ENCODE results near the gene COL18A1. TPM values are rescaled to one million over a fixed set of nuclear protein-coding genes. Genes with fewer than 3 reads are reported as not detected.
A peak's percentile ranks its signal among the peaks of the same experiment; 100 is the strongest.

The COL18A1 gene
- total RNA-seq, 4 donors from 2014 or later: 19.3 to 121 (median 23.3) TPM

- TF ChIP-seq POLR2AphosphoS5 (IDR thresholded peaks at IDR 0.05) (no peak), EP300 (IDR thresholded peaks at IDR 0.05; ENCODE audit: low read depth) (no peak), POLR2A (IDR thresholded peaks at IDR 0.05) (no peak)
- TF ChIP-seq, protein P1, sequence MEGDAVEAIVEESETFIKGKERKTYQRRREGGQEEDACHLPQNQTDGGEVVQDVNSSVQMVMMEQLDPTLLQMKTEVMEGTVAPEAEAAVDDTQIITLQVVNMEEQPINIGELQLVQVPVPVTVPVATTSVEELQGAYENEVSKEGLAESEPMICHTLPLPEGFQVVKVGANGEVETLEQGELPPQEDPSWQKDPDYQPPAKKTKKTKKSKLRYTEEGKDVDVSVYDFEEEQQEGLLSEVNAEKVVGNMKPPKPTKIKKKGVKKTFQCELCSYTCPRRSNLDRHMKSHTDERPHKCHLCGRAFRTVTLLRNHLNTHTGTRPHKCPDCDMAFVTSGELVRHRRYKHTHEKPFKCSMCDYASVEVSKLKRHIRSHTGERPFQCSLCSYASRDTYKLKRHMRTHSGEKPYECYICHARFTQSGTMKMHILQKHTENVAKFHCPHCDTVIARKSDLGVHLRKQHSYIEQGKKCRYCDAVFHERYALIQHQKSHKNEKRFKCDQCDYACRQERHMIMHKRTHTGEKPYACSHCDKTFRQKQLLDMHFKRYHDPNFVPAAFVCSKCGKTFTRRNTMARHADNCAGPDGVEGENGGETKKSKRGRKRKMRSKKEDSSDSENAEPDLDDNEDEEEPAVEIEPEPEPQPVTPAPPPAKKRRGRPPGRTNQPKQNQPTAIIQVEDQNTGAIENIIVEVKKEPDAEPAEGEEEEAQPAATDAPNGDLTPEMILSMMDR (IDR thresholded peaks at IDR 0.05): no peak
- Histone ChIP-seq H3K9me3 (no peaks in the 10 kb centered on the region), H3K27ac (no peak overlapping the region), H3K4me1 (no peaks in the 10 kb centered on the region), H3K36me3 (no peaks in the 10 kb centered on the region), H3K27me3 (peaks cover 8% of the 10 kb centered on the region), H3K4me3 (no peak overlapping the region)
- intact Hi-C loops (cut with DNase I; ENCODE audit: low total_unique reads): loop anchor here (1.0 kb wide), 1 partner anchor 33 kb away; no protein-coding TSS in a partner anchor
- in situ Hi-C loops (cut with MboI; ENCODE audit: low pct_ligation_motif_present in 1 of 4, low pct_unique_long_range_greater_than_20kb in 1 of 4, low sequenced_read_pairs in 3 of 4): no loop called here
- WGBS, 2 donors (ENCODE audit: low coverage in 1 of 2): 75 to 80% methylated on average over 1 to 35 of the region's 41 CpGs
- DNase-seq: no peak
Observed at GRCh38 chr21:45504516-45505415, 99.8 kb downstream of the COL18A1 start.

GRCh38 chr21:45505416-45506021, 100.6 kb downstream of the COL18A1 start:
- Histone ChIP-seq H3K9me3 (no peaks in the 10 kb centered on the region), H3K36me3 (no peaks in the 10 kb centered on the region), H3K4me3 (no peak overlapping the region), H3K4me1 (no peaks in the 10 kb centered on the region), H3K27ac (no peak overlapping the region), H3K27me3 (peaks cover 8% of the 10 kb centered on the region)
- intact Hi-C loops (cut with DNase I; ENCODE audit: low total_unique reads): loop anchor here (1.0 kb wide), 1 partner anchor 32 kb away; no protein-coding TSS in a partner anchor
- in situ Hi-C loops (cut with MboI; ENCODE audit: low pct_ligation_motif_present in 1 of 4, low pct_unique_long_range_greater_than_20kb in 1 of 4, low sequenced_read_pairs in 3 of 4): no loop called here
- 65% methylated on average over 27 of the region's 33 CpGs; no CpG with 5 or more reads in 1 of the 2 donors for WGBS, 2 donors (ENCODE audit: low coverage in 1 of 2)
- DNase-seq: peak; percentile 27
- no peak for TF ChIP-seq POLR2AphosphoS5 (IDR thresholded peaks at IDR 0.05)
- TF ChIP-seq, protein P1 (IDR thresholded peaks at IDR 0.05): no peak
- TF ChIP-seq EP300 (IDR thresholded peaks at IDR 0.05; ENCODE audit: low read depth): no peak
- no peak for TF ChIP-seq POLR2A (IDR thresholded peaks at IDR 0.05)

DNA sequence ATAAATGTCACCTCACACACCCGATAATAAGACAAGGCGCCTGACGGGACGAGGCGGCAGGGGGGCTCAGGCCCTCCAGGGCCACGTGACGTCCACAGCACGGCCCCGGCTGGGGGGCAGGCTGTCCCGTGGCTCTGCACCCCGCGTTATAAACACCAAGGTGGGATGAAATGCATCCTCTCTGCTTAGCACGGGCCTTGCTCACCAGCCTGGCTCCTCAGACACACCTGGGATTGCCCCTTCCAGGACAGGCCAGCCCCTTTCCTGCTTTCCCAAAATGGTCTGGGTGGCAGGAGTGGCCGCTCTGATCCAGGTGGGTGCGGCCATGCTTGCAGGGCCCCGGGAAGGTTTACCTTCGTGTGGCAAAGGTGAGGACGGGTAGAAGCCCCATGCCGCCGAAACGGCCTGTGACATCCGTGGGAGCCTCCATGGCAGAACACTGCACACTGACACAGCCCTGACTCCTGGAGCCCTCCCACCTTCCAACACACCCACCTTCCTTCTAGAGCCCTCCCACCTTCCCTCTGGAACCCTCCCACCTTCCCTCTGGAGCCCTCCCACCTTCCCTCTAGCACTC, 101.4 kb downstream of the COL18A1 start:
- TF ChIP-seq POLR2A (IDR thresholded peaks at IDR 0.05) (no peak), POLR2AphosphoS5 (IDR thresholded peaks at IDR 0.05) (no peak), EP300 (IDR thresholded peaks at IDR 0.05; ENCODE audit: low read depth) (no peak)
- TF ChIP-seq, protein P1 (IDR thresholded peaks at IDR 0.05): no peak
- Histone ChIP-seq H3K9me3 (no peaks in the 10 kb centered on the region), H3K4me1 (no peaks in the 10 kb centered on the region), H3K27ac (no peak overlapping the region), H3K36me3 (no peaks in the 10 kb centered on the region), H3K4me3 (no peak overlapping the region), H3K27me3 (peaks cover 8% of the 10 kb centered on the region)
- 71% methylated on average over 20 of the region's 22 CpGs; no CpG with 5 or more reads in 1 of the 2 donors for WGBS, 2 donors (ENCODE audit: low coverage in 1 of 2)
- DNase-seq: no peak
- intact Hi-C loops (cut with DNase I; ENCODE audit: low total_unique reads): no loop called here
- in situ Hi-C loops (cut with MboI; ENCODE audit: low pct_ligation_motif_present in 1 of 4, low pct_unique_long_range_greater_than_20kb in 1 of 4, low sequenced_read_pairs in 3 of 4): no loop called here

Measured in transverse colon (tissue), 4 donors.